ENCODE results near the gene DHX32.

DNA sequence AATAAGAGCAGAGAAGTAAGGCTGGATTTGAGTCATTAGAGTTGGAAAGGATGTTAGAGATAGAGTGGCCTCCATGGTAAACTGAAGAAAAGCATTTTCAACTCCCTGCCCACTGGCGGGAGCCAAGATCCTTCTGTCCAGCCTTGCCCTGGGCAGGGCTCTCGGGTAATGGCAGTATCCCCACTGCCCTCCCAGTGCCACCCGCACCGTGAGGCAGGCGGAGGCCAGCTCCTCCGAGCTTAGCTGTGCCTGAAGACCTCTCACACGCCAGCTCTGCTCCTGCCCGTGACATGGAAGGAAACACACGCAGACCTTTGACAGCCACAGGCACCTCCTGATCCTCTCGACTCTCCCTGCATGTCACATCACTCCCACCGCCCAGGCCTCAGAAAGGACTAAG lies 35.5 kb downstream of the DHX32 start:
- TF ChIP-seq POLR2A (IDR thresholded peaks at IDR 0.05) = no peak
- TF ChIP-seq CTCF (IDR thresholded peaks at IDR 0.05) = no peak
